Measurements from ENCODE around the gene GLCE. TPM values are rescaled to one million over a fixed set of nuclear protein-coding genes. Genes with fewer than 3 reads are reported as not detected.
A peak's percentile ranks its signal among the peaks of the same experiment; 100 is the strongest.

Gene GLCE
- total RNA-seq, 4 donors from 2014 or later = 12.9 to 23.5 (median 15.4) TPM

- TF ChIP-seq CTCF (IDR thresholded peaks at IDR 0.05) = no peak
- ATAC-seq (ENCODE audit: low FRiP score) (no peak), DNase-seq (ENCODE audit: low spot score) (no peak)
Measured at GRCh38 chr15:69302929-69303328, 142.5 kb downstream of the GLCE start.

- ATAC-seq (ENCODE audit: low FRiP score) (no peak), DNase-seq (ENCODE audit: low spot score) (no peak)
- no peak for TF ChIP-seq CTCF (IDR thresholded peaks at IDR 0.05)
Measured at GRCh38 chr15:69303337-69304181, 143.1 kb downstream of the GLCE start.

GRCh38 chr15:69304182-69304545 lies 143.7 kb downstream of the GLCE start:
- TF ChIP-seq CTCF (IDR thresholded peaks at IDR 0.05) = no peak
- peak; percentile 25 for ATAC-seq (ENCODE audit: low FRiP score)
- no peak for DNase-seq (ENCODE audit: low spot score)

- peak; percentile 87 for ATAC-seq (ENCODE audit: low FRiP score)
- no peak for DNase-seq (ENCODE audit: low spot score)
- no peak for TF ChIP-seq CTCF (IDR thresholded peaks at IDR 0.05)
Measured at GRCh38 chr15:69305204-69305931, 144.9 kb downstream of the GLCE start.

GRCh38 chr15:69305933-69306568 lies 145.6 kb downstream of the GLCE start:
- TF ChIP-seq CTCF (IDR thresholded peaks at IDR 0.05) = no peak
- no peak for ATAC-seq (ENCODE audit: low FRiP score)
- DNase-seq (ENCODE audit: low spot score) = no peak

GRCh38 chr15:69307939-69308338 lies 147.5 kb downstream of the GLCE start:
- ATAC-seq (ENCODE audit: low FRiP score) (no peak), DNase-seq (ENCODE audit: low spot score) (no peak)
- TF ChIP-seq CTCF (IDR thresholded peaks at IDR 0.05) = no peak

Measured in omental fat pad (tissue), 4 donors.